SK-N-SH (cell line): ENCODE measurements around the gene TMEM179. TPM values are rescaled to one million over a fixed set of nuclear protein-coding genes. Genes with fewer than 3 reads are reported as not detected.
A peak's percentile ranks its signal among the peaks of the same experiment; 100 is the strongest.

Experiments
- CTCF ChIA-PET: fragments of 300-600, 350-600 bp; formaldehyde crosslinking; extraction: SDS; loops from one replicate; lab custom pipeline; 2021; lab: Yijun Ruan, JAX
- POLR2A ChIA-PET: fragments of 350-600 bp; sonication (Branson Sonifier 250); formaldehyde crosslinking; extraction: SDS; loops from one replicate; lab custom pipeline; 2020; ENCODE audit warnings: antibody characterized with exemption, inconsistent platforms; lab: Yijun Ruan, JAX
- DNase-seq: peaks from one replicate; pipeline ENCODE4 v3.0.0; 2012
- H2AFZ ChIP-seq: fragments of 200-600 bp; sonication (generic); 2 replicates; pipeline ENCODE4 v1.8.1; 2016; ENCODE audit warnings: antibody characterized with exemption, mild to moderate bottlenecking, low read depth
- H3F3A ChIP-seq: fragments of 200-600 bp; sonication (generic); replicated peaks from 2 replicates; pipeline ENCODE3; 2016; ENCODE audit warnings: antibody characterized with exemption, mild to moderate bottlenecking; ENCODE audit not compliant: insufficient read depth
- H3K27ac ChIP-seq, 2 experiments: fragments of 200-500 bp in 1 of 2; fragments of 200-600 bp in 1 of 2; sonication (Bioruptor generic) in 1 of 2; sonication (generic), shearing (Covaris generic) in 1 of 2; 2 replicates each; pipeline versions ENCODE4 v1.5.1 to v1.6.1; 2014 to 2016; ENCODE audit warnings: low read depth in 2 of 2, inconsistent platforms in 1 of 2, low read length in 1 of 2, mild to moderate bottlenecking in 1 of 2, mixed read lengths in 1 of 2
- H3K27me3 ChIP-seq: fragments of 200-600 bp; sonication (generic), shearing (Covaris generic); 2 replicates; pipeline ENCODE4 v1.6.1; 2016; ENCODE audit warnings: mixed run types; ENCODE audit not compliant: insufficient read depth
- H3K36me3 ChIP-seq, 2 experiments: fragments of 200-500 bp in 1 of 2; fragments of 200-600 bp in 1 of 2; sonication (Bioruptor generic) in 1 of 2; sonication (generic) in 1 of 2; replicated peaks in 1 of 2; 2 replicates each; pipeline versions ENCODE3 to v1.5.1; 2014 to 2016; ENCODE audit warnings: low read length in 1 of 2, mild to moderate bottlenecking in 1 of 2; ENCODE audit not compliant: insufficient read depth in 2 of 2, control insufficient read depth in 1 of 2
- H3K4me1 ChIP-seq, 2 experiments: fragments of 200-500 bp in 1 of 2; fragments of 200-600 bp in 1 of 2; sonication (Bioruptor generic) in 1 of 2; sonication (generic), shearing (Covaris generic) in 1 of 2; 2 replicates each; pipeline versions ENCODE4 v1.5.1 to v1.6.1; 2014 to 2016; ENCODE audit warnings: low read depth in 1 of 2, low read length in 1 of 2, mixed run types in 1 of 2; ENCODE audit not compliant: insufficient read depth in 2 of 2, control insufficient read depth in 1 of 2
- H3K4me2 ChIP-seq: fragments of 200-600 bp; sonication (generic), shearing (Covaris generic); 2 replicates; pipeline ENCODE4 v1.6.1; 2017; ENCODE audit warnings: mixed run types
- H3K4me3 ChIP-seq, 2 experiments: fragments of 200-500 bp in 1 of 2; fragments of 200-600 bp in 1 of 2; sonication (Bioruptor generic) in 1 of 2; sonication (generic), shearing (Covaris generic) in 1 of 2; 2 replicates each; pipeline versions ENCODE4 v1.5.1 to v1.8.1; 2014 to 2016; ENCODE audit warnings: low read depth in 2 of 2, inconsistent platforms in 1 of 2, low read length in 1 of 2, mild to moderate bottlenecking in 1 of 2, mixed read lengths in 1 of 2, moderate library complexity in 1 of 2
- H3K79me2 ChIP-seq: fragments of 200-600 bp; sonication (generic); 2 replicates; pipeline ENCODE4 v1.8.1; 2017; ENCODE audit warnings: mild to moderate bottlenecking; ENCODE audit not compliant: insufficient read depth
- H3K9ac ChIP-seq: fragments of 200-600 bp; sonication (generic); 2 replicates; pipeline ENCODE4 v1.6.1; 2017; ENCODE audit warnings: mixed run types
- H3K9me2 ChIP-seq: fragments of 200-600 bp; sonication (generic); 2 replicates; pipeline ENCODE4 v1.6.1; 2017; ENCODE audit warnings: mixed run types
- H3K9me3 ChIP-seq: fragments of 200-600 bp; sonication (generic); 2 replicates; pipeline ENCODE4 v1.6.1; 2017; ENCODE audit warnings: mixed run types, mild to moderate bottlenecking, moderate library complexity
- H4K20me1 ChIP-seq: fragments of 200-600 bp; sonication (generic); 2 replicates; pipeline ENCODE4 v1.6.1; 2017; ENCODE audit warnings: mild to moderate bottlenecking, mixed run types; ENCODE audit not compliant: insufficient read depth
- EZH2phosphoT487 ChIP-seq: fragments of 200-600 bp; sonication (generic); IDR thresholded peaks from 2 replicates; pipeline ENCODE4 v1.6.1; 2017; ENCODE audit warnings: low read depth, mixed run types, mild to moderate bottlenecking, antibody characterized with exemption, moderate library complexity, borderline replicate concordance
- FOSL2 ChIP-seq: IDR thresholded peaks from 2 replicates; pipeline ENCODE4 v1.4.0; 2012; ENCODE audit warnings: low read depth, mild to moderate bottlenecking, moderate library complexity, borderline replicate concordance
- GATA2 ChIP-seq: sonication (generic); formaldehyde crosslinking; IDR thresholded peaks from 2 replicates; pipeline ENCODE4 v1.5.0; 2020; ENCODE audit warnings: mild to moderate bottlenecking, missing genetic modification reagents
- MXI1 ChIP-seq: IDR thresholded peaks from 2 replicates; pipeline ENCODE4 v1.6.1; 2012; ENCODE audit warnings: mild to moderate bottlenecking, low read depth, low read length, improper control_type of control experiment
- NFIC ChIP-seq: IDR thresholded peaks from 2 replicates; pipeline ENCODE4 v1.4.0; 2012; ENCODE audit warnings: borderline replicate concordance
- RCOR1 ChIP-seq: fragments of 150-350 bp; IDR thresholded peaks from 2 replicates; pipeline ENCODE4 v1.6.1; 2017; ENCODE audit warnings: antibody characterized with exemption, low read length
- RXRA ChIP-seq: IDR thresholded peaks from 2 replicates; pipeline ENCODE4 v1.4.0; 2012; ENCODE audit warnings: low read depth, mild to moderate bottlenecking, borderline replicate concordance
- SMC3 ChIP-seq: IDR thresholded peaks from 2 replicates; pipeline ENCODE4 v1.6.1; 2012; ENCODE audit warnings: low read depth, low read length, improper control_type of control experiment
- WGBS: methylation state at CpG from one replicate; pipeline ENCODE4 v1.1.6; 2017; ENCODE audit warnings: low lambda C conversion rate; 5-methylcytosine and 5-hydroxymethylcytosine counted together
- polyA plus RNA-seq, 3 experiments: library from polyadenylated mRNA; depleted of rRNA; stranded (reverse); fragments of >200 nt; gene quantifications; 2 replicates each; pipeline ENCODE4 v1.2.3, GENCODE V29; 2012
- TF ChIP-seq, protein P1 (sequence below): IDR thresholded peaks from 2 replicates; pipeline ENCODE4 v1.4.0; 2012; ENCODE audit warnings: low read depth, borderline replicate concordance
- TF ChIP-seq, protein P2 (sequence below): fragments of 150-350 bp; IDR thresholded peaks from 2 replicates; pipeline ENCODE4 v1.6.1; 2016; ENCODE audit warnings: mild to moderate bottlenecking, low read depth, low read length

Gene TMEM179
- polyA plus RNA-seq, 1 of the 3 experiments (the other 2 are of a cell fraction) = 1.7 TPM

DNA sequence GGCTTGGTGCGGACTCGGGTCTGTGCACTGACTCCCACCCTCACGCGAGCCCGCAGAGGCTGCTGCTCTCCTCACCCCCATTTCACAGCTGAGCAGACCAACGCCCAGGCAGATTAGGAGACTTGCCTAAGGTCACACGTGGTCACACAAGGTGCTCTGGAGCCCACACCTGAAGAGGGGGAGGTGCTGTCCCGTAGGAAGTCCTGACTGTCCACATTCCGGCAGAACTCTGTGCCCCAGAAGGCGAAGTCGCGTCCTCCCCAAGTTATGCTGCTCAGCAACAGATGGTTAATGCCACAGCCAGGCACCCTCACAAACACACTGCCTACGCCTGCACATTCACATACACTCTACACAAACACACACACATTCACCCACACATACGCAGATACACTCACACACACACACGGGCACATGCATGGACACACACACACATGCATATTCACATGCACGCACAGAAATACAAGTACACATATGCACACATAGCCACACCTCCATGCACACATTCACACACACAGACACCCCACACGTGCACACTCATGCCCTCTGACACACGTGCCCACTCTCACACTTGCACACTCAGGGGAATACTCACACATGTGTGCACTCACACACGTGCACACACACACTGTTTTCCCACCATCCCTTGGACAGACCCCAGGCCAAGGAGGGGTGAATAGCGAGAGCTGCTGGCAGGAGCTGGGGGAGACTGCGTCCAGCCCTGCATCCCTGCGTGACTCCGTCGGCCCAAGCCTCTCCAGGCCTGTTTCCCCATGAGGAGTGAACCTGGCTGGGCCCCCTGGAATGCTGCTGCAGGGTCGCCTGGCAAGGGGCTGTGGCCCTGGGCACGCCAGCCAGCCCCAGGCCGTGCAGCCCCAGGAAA lies 20.9 kb downstream of the TMEM179 start (continued):
- TF ChIP-seq, protein P1, sequence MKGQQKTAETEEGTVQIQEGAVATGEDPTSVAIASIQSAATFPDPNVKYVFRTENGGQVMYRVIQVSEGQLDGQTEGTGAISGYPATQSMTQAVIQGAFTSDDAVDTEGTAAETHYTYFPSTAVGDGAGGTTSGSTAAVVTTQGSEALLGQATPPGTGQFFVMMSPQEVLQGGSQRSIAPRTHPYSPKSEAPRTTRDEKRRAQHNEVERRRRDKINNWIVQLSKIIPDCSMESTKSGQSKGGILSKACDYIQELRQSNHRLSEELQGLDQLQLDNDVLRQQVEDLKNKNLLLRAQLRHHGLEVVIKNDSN = no peak
- no peak for TF ChIP-seq MXI1
- TF ChIP-seq FOSL2 = no peak
- TF ChIP-seq, protein P2, sequence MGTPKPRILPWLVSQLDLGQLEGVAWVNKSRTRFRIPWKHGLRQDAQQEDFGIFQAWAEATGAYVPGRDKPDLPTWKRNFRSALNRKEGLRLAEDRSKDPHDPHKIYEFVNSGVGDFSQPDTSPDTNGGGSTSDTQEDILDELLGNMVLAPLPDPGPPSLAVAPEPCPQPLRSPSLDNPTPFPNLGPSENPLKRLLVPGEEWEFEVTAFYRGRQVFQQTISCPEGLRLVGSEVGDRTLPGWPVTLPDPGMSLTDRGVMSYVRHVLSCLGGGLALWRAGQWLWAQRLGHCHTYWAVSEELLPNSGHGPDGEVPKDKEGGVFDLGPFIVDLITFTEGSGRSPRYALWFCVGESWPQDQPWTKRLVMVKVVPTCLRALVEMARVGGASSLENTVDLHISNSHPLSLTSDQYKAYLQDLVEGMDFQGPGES = no peak
- no peak for TF ChIP-seq NFIC
- no peak for TF ChIP-seq EZH2phosphoT487
- no peak for TF ChIP-seq RCOR1

DNA sequence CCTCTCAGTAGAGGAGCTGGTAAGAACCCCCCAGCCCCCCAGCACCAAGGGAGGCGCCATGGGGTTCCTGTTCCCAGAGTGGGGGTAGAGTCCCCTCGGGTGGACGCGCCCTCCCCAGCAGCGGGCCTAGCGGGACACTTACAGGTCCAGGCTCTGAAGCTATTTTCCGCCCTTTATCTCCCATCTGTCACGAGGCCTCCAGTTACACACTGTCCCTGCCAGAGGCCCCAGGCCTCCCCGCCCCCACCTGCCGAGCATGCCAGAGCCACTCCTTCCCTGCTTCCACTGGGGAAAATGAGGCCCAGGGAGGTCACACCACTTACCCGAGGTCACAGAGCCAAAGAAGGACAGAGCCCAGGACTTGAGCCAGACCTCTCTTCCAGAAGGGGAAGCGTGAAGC lies 21.9 kb downstream of the TMEM179 start:
- CTCF ChIA-PET = interaction anchor here (0.8 to 8.5 kb wide), 7 partner anchors 9 to 505 kb away, joined by 3 to 96 read pairs (median 4); no protein-coding TSS in a partner anchor
- Histone ChIP-seq H3K27ac (peak overlapping the region in 1 of 2 experiments; percentile 97; a peak in 1 of 4 replicates), H4K20me1 (no peaks in the 10 kb centered on the region), H3K27me3 (no peaks in the 10 kb centered on the region), H3K4me3 (no peak overlapping the region), H3F3A (no peaks in the 10 kb centered on the region), H3K9ac (no peak overlapping the region), H3K79me2 (no peaks in the 10 kb centered on the region), H3K9me2 (no peaks in the 10 kb centered on the region), H2AFZ (no peak overlapping the region), H3K36me3 (no peaks in the 10 kb centered on the region), H3K4me1 (peaks cover 0 to 98% of the 10 kb centered on the region in 2 experiments; a peak in 1 of 4 replicates), H3K4me2 (no peak overlapping the region), H3K9me3 (no peaks in the 10 kb centered on the region)
- TF ChIP-seq RXRA = no peak
- TF ChIP-seq GATA2 = peak; percentile 59; the same call in 1 of the 2 replicates
- TF ChIP-seq SMC3 = no peak
- TF ChIP-seq, protein P2 = no peak
- POLR2A ChIA-PET = no interaction called here
- DNase-seq = no peak
- 24% methylated on average over 6 of the region's 12 CpGs for WGBS
